Vagina (tissue), 2 donors: ENCODE results near the gene CHPT1.

Experiments
- CTCF ChIP-seq, 3 experiments: fragments of 450-650 bp in 2 of 3; fragments of 200-600 bp in 1 of 3; sonication (generic) in 1 of 3; IDR thresholded peaks; one replicate each; pipeline ENCODE4 v1.5.1; 2017 to 2019; ENCODE audit warnings: antibody characterized with exemption in 3 of 3, mild to moderate bottlenecking in 2 of 3, moderate library complexity in 2 of 3
- POLR2A ChIP-seq, 2 donors: fragments of 450-650 bp; IDR thresholded peaks; one replicate each; pipeline ENCODE4 v1.6.1; 2017; ENCODE audit warnings: antibody characterized with exemption in 2 of 2, mild to moderate bottlenecking in 2 of 2, moderate library complexity in 2 of 2
- POLR2AphosphoS5 ChIP-seq, 2 donors: sonication (generic); formaldehyde crosslinking; IDR thresholded peaks; one replicate each; pipeline ENCODE4 v1.9.0; 2017; ENCODE audit warnings: antibody characterized with exemption in 2 of 2, mild to moderate bottlenecking in 2 of 2, low read depth in 1 of 2; ENCODE audit not compliant: insufficient read depth in 1 of 2

GRCh38 chr12:101761781-101762180, 64.3 kb downstream of the CHPT1 start:
- TF ChIP-seq POLR2AphosphoS5 (IDR thresholded peaks at IDR 0.05; ENCODE audit: insufficient read depth in 1 of 2, low read depth in 1 of 2) (no peak), CTCF (IDR thresholded peaks at IDR 0.05) (no peak), POLR2A (IDR thresholded peaks at IDR 0.05) (no peak)
